Activated T-cell treated with anti-CD3 and anti-CD28 coated beads for 24 hours (primary cell): ENCODE data around the gene HOXD9.

ENCODE experiments used
- DNase-seq: peaks from one replicate; pipeline ENCODE4 v3.0.0-alpha.2; 2020; ENCODE audit warnings: low read depth

The HOXD9 gene

DNA sequence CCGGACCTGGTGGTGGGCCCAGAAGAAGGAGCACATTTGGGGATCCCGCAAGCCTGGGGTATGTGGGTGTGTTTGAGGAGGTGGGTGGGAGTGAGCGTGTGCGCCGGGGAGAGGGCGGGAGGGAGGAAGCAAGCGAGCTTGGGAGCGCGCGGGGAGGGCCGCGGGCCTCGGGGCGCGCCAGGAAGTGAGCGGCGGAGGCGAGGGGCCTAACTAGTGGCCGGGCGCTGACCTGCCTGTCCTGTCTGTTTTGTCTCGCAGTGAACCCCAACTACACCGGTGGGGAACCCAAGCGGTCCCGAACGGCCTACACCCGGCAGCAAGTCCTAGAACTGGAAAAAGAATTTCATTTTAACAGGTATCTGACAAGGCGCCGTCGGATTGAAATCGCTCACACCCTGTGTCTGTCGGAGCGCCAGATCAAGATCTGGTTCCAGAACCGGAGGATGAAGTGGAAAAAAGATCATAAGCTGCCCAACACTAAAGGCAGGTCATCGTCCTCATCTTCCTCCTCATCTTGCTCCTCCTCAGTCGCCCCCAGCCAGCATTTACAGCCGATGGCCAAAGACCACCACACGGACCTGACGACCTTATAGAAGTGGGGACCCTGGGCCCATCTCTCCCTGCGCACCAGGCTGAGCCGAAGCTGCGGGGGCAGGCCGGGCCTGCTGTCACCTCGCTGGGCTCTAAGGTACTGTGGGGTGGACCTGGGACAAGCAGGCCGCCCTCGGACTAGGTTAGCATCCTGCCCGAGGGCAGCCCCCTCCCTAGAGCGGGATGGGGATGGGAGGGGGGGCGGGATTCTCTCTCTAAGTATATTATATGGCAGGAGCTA lies 30.0 kb downstream of the HOXD9 start:
- no peak for DNase-seq

DNA sequence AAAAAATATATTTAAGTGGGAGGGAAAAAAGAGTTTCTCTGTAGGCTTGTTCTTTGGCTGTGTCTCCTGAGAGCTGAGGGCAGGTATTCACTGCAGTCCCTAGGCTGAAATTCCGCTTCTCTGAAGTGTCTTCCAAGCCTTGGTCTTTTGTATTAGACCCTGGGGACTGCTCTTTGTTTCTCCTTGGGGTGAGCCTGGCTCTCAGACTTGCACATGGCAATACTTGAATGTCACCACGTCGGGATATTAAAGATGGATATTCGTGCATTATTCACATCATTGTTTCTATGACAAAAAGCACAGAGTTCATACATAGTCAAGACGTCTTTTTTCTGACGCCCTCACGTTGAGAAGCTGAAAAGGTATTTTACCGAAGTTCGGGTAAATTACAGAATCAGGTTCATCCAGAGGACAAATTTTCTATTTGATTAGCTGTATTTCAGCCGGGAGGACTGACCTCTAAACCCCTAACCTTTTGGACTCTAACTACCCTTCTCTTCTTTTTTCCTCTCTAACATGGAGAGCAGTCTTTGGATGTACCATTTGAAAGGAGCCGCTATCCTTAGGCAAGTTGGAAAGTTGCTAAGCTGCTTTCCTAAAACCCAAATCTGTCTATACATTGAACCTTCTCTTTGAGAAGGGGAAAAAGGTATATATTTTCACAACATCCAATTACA lies 32.2 kb downstream of the HOXD9 start:
- DNase-seq = no peak

DNA sequence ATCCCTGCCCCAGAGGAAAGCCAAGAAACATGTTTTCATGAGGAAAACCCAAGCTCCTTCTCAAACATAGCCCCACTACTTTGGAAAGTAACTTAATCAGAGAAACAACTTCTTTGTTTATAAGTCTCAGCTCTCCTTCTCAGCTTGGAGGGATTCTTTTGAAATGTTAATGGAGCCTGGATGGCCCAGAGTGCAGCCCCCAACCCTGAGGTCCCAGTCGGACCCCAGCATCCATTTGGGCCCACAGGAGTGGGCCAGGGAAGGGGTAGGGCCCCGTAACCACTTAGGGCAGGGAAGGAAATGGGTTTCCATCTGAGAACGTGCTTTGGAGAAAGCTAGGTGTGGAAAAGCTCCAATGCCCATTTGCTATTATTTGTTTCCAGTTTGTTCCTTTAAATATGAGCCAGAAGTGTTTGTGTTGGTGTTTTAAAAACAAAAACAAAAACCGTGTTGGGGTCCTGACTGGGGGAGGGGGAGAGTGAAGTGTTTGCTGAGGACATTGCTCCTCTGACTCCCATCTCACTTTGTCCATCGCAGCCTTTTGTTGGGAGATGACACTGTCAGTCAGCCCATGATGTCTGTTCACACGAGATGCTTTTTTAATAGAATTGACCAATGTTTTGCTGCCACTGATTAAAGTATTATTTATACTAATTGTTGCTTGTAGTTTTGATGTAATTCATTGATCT lies 33.0 kb downstream of the HOXD9 start:
- no peak for DNase-seq

DNA sequence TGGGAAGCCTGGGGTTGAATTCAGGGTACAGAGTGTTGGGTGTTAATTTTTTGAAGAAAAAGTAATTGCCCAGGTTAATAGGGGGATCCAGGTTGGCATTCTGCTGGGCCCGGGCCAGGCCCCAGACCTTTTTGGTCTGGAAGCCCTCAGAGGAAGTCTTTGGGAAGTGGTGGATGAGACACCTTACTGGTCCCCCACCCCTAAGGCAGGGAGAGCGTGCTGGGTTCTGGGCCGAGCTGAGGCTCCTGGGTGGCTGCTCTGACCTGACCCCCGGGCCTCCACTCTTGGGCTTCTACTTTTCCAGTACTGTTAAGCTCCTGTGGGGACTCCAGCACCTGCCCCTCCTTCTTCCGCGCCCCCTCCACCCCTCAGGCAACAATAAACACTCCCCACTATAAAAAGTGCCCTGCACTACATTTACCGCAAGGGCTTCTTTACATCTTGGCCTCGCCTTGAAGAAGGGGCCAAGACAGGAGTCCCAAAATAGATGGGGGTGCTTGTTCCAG lies 33.8 kb downstream of the HOXD9 start:
- no peak for DNase-seq

DNA sequence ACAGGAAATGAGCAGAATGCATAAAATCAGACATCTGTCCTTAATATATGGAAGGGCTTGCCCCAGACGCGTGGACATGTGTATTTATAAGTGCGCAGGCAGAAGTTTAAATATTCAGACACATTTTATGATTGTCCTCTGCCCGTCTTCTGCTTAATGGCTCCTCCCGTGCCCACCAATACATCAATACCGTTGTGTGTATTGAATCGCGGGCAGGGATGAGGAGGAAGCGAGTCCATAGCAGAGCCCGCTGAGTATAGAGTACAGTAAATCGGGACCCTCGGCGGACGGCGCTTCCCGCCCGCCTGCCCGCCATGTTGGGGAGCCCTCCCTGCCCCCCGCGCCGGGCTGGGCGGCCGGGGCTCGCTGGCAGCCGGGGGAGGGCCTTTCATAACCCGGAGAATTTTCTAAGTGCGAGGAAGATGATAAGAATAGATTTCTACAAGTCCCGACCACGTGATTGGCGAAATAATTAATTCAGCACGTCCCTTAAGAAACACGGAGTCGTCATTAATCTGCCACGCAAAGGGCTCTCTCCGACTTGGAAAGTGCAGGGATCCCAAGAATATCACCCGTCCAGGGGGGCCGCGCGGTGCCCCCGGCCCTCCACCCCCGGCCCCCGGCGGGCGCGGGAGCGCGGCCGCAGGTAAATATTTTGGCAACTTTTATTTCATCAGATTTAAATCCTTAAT lies 34.4 kb downstream of the HOXD9 start, which contains the start of gene HOXD3:
HOXD3 (plus strand) TSS at position 501 of the 692 bp plus-strand sequence. CDS start 11,808 bp downstream, outside the sequence.
- DNase-seq = no peak

DNA sequence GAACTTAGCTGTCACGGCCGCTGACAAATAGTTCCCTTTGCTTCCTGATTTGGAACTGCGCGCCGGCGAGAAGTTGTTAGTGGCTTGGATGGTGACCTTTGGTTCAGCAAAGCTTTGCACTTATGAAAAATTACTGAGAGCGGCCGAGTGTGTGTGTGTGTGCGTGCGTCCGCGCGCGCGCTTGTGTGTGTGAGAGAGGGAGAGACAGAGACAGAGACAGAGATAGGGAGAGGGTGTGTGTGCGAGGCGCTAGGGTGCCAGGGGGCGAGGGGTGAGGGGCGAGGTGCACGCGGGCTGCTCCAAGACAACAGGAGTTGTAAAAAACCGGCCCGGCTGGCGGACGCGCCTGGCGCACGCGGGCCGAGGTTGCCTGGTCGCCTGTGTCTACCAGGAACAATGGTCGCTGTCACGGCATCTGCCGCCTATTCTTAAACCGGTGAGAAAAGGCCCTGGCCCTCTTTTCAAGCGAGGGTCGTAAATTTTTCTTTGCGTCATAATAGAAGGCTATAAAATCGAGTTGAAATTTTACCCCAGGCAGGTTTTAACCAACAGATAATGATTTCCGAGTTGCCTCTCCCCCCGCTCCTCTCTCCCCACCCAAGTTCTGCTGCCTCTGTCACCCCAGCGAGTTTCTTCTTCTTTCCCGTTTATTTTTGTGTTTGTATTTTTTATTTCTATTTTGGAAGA lies 35.1 kb downstream of the HOXD9 start:
- DNase-seq = no peak

DNA sequence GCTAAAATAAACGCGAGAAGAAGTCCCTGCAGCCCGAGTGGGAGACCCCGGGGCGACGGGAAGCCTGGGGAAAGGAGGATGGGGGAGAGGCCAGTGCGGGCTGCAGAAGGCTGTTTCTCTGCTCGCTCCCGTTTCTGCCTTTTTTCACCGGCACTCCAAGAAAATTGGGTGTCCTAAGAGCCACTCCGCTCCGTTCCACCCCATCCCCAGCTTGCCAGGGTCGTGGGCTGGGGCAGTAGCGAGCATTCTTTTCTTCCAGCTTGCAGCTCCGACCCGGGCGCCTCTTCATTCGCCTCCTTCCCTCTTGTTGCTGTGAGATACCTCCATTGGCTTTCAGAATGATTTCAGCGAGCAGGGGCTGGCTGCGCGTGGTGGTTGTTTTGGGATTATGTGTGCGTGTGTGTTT lies 35.7 kb downstream of the HOXD9 start:
- no peak for DNase-seq

DNA sequence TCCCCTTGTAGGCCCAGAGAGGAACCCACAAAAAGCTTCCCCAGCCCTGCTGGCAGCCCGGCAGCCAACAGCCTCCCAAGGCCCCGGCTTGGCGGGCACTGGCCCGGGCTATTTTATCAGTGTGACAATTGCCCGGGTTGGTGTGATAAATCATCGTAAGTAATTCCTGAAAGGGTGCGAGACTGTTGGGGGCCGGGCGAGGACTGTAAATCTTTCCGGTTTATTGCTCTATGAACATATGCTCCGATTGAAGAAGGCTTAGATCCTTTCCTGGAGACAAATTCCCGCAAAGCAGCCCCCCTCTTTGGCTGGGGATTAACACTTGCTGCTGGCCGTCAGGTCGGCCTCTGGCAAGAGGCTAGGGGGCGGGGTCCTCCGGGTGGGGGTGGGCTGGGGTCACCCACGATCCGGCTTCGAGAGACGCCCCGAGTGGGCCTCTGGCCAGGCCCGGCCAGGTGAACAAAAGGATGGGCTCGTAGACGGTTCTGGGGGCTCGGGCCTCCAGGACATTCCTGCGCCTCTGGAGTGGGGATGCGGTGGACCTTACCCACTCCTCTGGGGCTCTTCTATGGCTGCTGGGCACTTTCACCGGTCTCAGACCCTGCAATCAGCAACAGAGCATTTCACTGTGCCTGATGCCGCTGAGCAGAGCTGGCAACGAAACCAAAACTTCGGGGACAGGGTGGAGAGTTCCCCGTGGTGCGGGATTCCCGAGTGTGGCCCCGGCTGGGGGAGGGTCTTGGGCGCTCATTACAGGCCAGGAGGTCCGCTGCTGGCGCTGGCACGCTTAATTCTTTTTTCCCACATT lies 36.5 kb downstream of the HOXD9 start:
- DNase-seq = no peak

DNA sequence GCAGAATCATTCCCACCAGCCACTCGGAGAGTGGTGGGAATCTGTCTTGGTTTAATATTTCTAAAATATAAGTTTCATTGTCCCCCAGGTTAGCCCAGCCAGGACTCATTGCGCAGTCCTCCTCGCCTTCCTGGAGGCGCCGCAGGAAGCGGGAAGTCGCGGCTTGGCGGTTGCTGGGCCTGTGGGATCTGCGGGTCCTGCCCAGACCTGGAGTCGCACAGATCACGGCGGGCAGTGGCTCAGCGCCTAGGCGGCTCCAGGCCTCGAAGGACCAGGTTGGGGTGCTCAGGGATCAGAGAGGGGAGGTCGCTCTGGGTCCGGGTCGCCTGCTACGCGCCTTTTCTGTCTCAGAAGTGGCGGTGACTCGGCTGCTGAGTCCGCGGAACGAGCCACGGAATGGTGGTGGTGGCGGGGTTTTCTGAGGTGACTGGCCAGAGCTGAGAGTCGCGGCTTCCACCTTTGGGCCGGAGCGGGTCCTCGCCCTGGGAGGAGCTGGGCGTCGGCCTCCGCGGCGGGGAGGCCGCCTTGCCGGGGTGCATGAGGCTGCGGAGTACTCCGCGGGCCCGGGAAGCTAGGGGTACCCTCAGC lies 37.2 kb downstream of the HOXD9 start:
- DNase-seq = no peak

DNA sequence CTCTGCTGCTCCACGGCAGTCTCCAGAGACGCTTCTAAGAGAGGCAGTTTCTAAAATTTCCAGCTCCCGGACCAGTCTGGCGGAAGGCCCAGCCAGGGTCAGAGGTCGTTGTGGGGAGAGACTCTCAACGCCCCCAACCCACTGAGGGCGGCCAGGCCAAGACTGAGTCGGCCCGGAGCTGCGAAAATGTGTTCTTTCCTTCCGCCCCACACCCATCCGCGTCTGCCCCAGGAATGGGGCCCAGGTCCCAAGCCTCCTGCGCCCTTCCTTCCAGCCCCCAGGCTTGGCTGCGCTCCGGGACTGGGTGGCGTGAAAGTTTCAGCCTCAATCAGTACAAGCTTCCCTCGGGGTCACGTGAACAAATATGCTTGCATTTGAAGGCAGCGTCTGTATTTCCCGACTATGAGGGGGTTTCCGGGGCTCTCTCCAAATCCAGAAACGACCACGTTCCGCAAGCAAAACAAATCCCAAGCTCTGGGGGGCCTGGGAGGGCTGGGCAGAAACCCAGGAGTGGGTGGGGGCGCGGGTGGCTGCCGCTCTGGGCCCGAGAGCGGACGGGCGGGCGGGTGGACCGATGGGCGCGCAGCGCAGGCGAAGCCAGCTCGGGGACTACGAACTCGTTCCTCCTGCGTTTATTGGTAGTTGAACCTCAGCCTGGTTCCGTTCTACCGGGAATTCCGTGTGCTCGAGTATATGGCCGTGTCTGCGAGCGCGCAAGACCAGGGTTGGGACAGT lies 37.9 kb downstream of the HOXD9 start:
- no peak for DNase-seq

DNA sequence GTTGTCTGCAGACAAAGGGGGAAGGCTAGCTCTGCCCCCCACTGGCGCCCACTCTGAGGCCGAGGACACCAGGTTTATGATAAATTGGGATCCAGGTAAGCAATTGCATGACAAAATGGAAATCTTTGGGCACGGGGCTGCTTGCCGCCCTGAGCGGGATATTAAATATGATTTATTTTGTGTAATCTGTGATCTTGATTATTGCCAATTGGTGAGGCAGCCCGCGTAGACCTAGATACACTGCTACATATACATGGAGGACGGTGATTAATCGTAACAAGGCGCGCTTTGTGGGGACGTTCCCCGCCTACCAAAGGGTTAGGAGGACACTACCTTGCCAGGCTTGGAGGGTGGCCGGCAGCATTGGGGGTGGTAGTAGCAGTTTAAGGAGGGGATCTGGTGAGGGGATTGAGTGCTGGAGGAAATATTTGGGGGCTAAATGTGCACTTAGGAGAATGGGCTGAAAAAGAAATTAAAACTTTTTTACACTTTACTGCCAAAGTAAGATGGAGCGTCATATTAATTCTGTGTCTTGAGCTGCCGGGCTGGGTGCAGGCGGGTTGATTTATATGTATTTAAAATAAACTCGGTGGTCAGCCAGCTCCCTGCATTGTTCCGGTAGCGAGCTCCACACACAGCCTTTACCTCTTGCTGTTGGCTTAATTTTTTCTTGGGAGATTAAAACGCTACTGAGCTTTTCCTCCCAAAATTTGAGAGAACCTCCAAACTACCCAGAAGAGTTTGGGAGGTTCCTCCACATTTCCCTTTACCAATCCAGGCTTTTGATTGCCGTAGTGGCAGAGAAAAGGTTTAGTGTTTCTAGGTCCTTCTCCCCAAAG lies 38.7 kb downstream of the HOXD9 start:
- DNase-seq = no peak

DNA sequence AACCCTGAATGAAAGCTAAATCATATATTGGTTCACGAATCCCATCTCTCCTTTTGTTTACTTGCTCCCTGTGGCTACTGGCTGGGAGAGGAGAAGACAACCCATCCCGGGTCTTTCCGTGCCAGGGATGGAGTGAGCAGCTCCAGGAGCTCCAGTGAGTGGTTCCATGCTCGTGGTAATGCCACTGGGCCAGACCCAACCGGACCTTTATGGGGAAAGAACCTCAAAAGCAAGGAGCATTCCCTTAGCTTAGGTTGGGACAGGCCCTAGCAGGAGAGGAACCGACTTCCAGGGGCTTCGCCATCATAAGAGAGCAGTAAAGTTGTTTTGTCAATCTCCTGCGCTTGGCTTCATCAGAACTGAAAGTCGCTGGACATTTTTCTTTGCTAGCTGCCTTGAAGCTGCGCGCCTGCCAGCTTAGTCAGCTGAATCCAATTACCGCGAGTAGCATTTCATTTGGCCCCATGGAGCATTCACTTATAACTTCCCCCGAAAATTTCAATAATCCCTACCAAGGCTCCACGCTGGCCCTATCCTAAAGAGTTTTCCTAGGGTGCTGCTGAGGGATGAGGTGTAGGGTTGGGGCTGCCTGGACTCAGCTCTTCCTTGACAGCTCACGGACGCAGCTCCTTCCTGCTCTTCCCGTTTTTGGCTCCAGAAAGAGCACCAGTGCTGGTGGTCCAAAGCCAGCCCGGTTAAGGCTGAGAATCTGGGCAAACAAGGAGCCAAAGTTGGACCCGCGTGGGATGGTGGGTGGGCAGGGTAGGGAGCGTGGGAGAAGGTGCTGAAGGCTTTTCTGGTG lies 39.5 kb downstream of the HOXD9 start:
- no peak for DNase-seq

DNA sequence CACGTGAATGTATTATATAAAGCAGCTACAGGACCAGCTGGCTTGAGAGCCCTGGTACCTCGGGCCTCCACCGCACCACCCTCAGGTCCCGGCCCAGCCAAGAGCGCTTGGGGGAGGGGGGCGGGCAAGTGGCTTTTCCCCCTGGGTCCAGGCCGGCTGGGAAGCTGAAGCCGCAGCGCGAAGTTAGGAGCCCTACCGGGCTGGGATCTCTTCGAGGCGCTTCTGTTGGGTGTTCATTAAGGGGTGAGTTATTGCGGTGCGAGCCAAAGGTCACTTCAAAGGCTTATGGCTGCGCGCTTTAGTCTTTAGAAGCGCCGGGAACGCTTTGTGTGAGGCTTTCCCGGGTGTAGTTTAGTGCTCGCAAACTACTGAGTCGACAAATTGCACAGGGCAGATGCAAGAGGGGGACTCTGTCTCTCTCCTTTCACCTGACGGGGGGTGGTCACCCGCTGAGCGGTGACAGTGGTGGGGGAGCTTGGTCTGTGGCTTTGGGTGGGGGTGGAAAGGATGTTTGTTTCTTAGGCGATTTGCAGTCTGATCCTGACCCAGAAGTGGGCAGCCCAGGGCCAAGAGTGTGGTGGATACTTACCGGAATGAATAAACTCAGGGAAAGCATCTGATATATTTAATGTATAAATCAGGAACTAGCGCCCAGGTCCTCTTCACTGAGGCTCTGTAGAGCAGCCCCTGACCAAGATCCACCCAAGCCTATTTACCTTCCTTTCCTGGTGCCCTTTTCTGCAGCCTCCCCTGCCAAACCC lies 40.6 kb downstream of the HOXD9 start:
- DNase-seq = no peak

DNA sequence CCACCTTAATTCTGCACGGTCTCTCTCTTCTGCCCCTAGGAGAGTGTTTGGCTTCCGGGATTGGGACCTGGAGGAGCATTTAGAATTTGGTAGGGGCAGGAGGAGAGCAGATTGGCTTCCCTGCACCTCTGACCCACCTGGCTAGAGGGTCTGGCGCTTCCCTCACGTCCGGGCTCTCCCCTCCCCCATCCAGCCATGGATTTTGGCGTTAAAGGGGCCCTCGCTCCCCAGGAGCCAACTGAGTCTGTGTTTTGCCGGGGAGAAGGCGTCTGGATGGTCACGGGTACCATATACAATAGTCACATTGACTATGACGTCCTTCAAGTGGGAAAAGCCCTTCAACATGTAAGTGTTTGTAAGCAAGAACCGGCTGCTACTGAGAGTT lies 41.1 kb downstream of the HOXD9 start:
- no peak for DNase-seq

DNA sequence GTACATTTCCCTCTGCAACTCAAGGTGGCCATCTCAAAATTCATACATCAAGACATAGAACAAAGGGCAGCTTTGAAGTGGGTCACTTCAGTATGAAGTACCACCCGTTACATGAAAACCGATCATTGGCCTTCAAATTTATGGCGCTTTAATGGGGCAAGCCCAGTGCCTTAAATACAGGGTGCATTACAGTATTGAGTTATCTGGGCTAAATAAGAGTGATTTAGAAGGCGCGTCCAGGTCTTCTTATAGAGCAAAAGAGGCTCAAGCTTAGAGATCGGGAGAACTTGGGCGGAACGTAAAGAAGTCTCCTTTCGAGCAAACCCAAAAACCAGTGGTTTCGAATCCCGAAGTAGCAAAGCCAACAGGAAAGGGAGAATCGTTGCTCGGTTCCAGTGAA lies 41.7 kb downstream of the HOXD9 start:
- DNase-seq = no peak

DNA sequence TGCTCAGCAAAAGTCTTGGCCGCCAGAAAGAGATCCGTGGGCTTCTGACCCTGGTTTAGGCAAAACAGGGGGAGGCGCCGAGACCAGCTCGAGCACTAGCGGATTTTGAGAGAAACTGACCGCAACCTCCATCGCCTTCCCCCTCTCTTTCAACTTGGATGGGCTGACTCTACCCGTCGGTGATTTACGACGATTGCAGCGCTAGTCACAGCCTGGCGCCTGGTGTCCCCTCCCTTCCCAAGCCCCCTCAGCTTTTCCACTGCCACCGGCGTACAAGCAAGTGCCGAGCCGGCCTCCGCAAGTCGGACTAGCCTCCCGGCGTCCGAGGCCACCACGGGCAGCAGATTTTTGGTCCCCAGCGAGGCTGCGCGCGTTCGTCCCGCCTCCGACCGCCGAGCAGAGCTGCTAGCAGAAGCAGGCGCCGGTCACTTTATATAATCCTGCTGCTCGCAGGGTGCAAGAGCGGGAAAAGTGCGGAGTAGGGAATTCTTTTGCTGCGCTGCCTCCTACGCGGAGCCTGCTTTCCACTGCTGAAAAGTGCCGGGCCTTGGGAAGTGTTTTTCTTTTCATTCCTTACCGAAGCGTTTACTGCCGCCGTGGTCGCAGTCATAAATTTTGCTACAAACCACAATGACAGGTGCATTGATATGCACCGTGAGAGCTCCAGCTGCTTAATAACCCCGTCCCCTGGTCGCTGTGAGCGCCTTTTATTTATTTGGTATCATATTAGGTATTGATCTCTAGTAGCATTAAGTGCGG lies 42.3 kb downstream of the HOXD9 start:
- DNase-seq = no peak
